GM06990 (cell line): ENCODE measurements around the gene PRR35.
A peak's percentile ranks its signal among the peaks of the same experiment; 100 is the strongest.

ENCODE experiments used
- DNase-seq: peaks from one replicate; pipeline ENCODE4 v3.0.0-alpha.2; 2011; ENCODE audit not compliant: insufficient read length; ENCODE audit errors: extremely low read depth
- H3K27me3 ChIP-seq: replicated peaks from 2 replicates; pipeline ENCODE4 v1.6.0; 2011; ENCODE audit warnings: low read length; ENCODE audit not compliant: control insufficient read depth, insufficient read depth
- H3K36me3 ChIP-seq: 2 replicates; pipeline ENCODE4 v1.5.1; 2011; ENCODE audit warnings: low read length; ENCODE audit not compliant: control insufficient read depth, insufficient read depth
- H3K4me3 ChIP-seq: replicated peaks from 2 replicates; pipeline ENCODE4 v1.5.1; 2011; ENCODE audit warnings: low read depth, mild to moderate bottlenecking, control low read depth, low read length
- CTCF ChIP-seq: IDR thresholded peaks from 2 replicates; pipeline ENCODE4 v1.5.1; 2011; ENCODE audit warnings: low read length, control low read depth, mild to moderate bottlenecking, inconsistent platforms; ENCODE audit not compliant: insufficient read depth, poor library complexity, severe bottlenecking

PRR35 gene

GRCh38 chr16:598823-599739 lies 38.9 kb downstream of the PRR35 start:
- Histone ChIP-seq H3K27me3 (no peaks in the 10 kb centered on the region), H3K4me3 (no peak overlapping the region), H3K36me3 (peaks cover 1% of the 10 kb centered on the region)
- no peak for TF ChIP-seq CTCF
- DNase-seq = no peak

- no peak for DNase-seq
Measured at GRCh38 chr16:600781-601180, 40.6 kb downstream of the PRR35 start.

GRCh38 chr16:603933-604332 lies 43.7 kb downstream of the PRR35 start:
- Histone ChIP-seq H3K36me3 (peaks cover under 1% of the 10 kb centered on the region; the same call in 1 of the 2 replicates), H3K27me3 (no peaks in the 10 kb centered on the region), H3K4me3 (no peak overlapping the region)
- no peak for DNase-seq
- no peak for TF ChIP-seq CTCF

More at GRCh38 chr16:600781-601180, 40.6 kb downstream of the PRR35 start:
- peaks cover 1% of the 10 kb centered on the region for H3K36me3 ChIP-seq
- TF ChIP-seq CTCF = peak; percentile 21
- no peak overlapping the region for H3K4me3 ChIP-seq
- H3K27me3 ChIP-seq = no peaks in the 10 kb centered on the region

GRCh38 chr16:606656-607307 lies 46.6 kb downstream of the PRR35 start:
- no peaks in the 10 kb centered on the region for H3K27me3 ChIP-seq
- no peaks in the 10 kb centered on the region; the same call in 1 of the 2 replicates for H3K36me3 ChIP-seq
- no peak for DNase-seq
- no peak for TF ChIP-seq CTCF
- no peak overlapping the region for H3K4me3 ChIP-seq

- Histone ChIP-seq H3K4me3 (no peak overlapping the region), H3K27me3 (no peaks in the 10 kb centered on the region), H3K36me3 (no peaks in the 10 kb centered on the region; the same call in 1 of the 2 replicates)
- DNase-seq = no peak
- TF ChIP-seq CTCF = no peak
Measured at GRCh38 chr16:608019-608418, 47.8 kb downstream of the PRR35 start.
